Tibial nerve (tissue), 3 donors: Measurements from ENCODE around the gene EGFR.

ENCODE experiments used
- CTCF ChIP-seq, 5 experiments: fragments of 200-600 bp in 3 of 5; fragments of 450-650 bp in 2 of 5; sonication (generic) in 3 of 5; IDR thresholded peaks; one replicate each; pipeline ENCODE4 v1.5.1; 2016 to 2019; ENCODE audit warnings: antibody characterized with exemption in 5 of 5, mild to moderate bottlenecking in 3 of 5, moderate library complexity in 2 of 5
- POLR2A ChIP-seq, 2 donors: fragments of 450-650 bp; IDR thresholded peaks; one replicate each; pipeline ENCODE4 v1.6.1; 2017; ENCODE audit warnings: antibody characterized with exemption in 2 of 2, mild to moderate bottlenecking in 2 of 2, moderate library complexity in 2 of 2

GRCh38 chr7:55067748-55068147 is 48.9 kb downstream of the EGFR start:
- TF ChIP-seq CTCF (IDR thresholded peaks at IDR 0.05) (no peak), POLR2A (IDR thresholded peaks at IDR 0.05) (no peak)
